GM10266 (cell line): ENCODE data around the gene HDAC2.
"Not testable (repeated sequence)": the region's sequence is repeated elsewhere in the genome, so short reads cannot be mapped to it uniquely, and the experiment has no call there.

Experiments
- DNase-seq: peaks from one replicate; pipeline ENCODE4 v3.0.0; 2012; ENCODE audit errors: extremely low spot score
- CTCF ChIP-seq: IDR thresholded peaks from 2 replicates; pipeline ENCODE4 v1.5.1; 2012; ENCODE audit warnings: mild to moderate bottlenecking, low read depth; ENCODE audit not compliant: control insufficient read depth, insufficient read depth; ENCODE audit errors: missing control alignments

The HDAC2 gene

GRCh38 chr6:113953346-113953745, 17.6 kb downstream of the HDAC2 start:
- no peak for TF ChIP-seq CTCF
- DNase-seq, result no peak

DNA sequence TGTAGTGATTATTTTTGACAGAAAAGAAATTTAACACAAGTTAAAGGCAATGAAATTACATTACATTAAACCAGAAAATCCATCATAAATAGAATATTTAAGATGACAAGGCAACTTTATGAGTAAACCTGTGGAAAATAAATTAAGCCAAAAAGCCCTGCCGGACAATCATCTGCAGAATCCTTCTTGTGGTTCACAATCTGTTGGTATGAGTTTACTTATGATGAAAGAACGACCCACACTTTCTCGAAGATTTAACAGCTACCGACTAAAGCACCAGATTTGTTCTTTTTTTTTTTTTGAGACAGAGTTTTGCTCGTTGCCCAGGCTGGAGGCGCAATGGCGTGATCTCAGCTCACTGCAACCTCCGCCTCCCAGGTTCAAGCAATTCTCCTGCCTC, 21.4 kb downstream of the HDAC2 start:
- DNase-seq, result no peak
- TF ChIP-seq CTCF, result no peak

DNA sequence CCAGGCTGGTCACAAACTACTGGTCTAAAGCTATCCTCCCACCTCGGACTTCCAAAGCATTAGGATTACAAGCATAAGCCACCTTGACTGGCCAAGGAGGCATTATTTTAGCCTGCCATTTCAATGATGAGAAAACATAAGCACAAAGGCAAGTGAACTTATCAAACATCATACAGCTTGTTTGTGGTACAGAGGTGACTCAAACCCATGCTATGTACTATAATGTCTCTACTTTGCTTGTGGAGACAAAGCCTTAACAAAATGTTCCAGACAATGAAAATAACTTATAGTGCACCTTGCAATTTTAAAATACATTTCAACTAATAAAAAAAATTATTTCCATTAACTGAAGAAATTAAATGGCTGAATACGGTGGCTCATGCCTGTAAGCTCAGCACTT, 26.2 kb downstream of the HDAC2 start:
- no peak for DNase-seq
- no peak for TF ChIP-seq CTCF

GRCh38 chr6:113939825-113940224, 31.1 kb downstream of the HDAC2 start:
- no peak for DNase-seq
- no peak for TF ChIP-seq CTCF

DNA sequence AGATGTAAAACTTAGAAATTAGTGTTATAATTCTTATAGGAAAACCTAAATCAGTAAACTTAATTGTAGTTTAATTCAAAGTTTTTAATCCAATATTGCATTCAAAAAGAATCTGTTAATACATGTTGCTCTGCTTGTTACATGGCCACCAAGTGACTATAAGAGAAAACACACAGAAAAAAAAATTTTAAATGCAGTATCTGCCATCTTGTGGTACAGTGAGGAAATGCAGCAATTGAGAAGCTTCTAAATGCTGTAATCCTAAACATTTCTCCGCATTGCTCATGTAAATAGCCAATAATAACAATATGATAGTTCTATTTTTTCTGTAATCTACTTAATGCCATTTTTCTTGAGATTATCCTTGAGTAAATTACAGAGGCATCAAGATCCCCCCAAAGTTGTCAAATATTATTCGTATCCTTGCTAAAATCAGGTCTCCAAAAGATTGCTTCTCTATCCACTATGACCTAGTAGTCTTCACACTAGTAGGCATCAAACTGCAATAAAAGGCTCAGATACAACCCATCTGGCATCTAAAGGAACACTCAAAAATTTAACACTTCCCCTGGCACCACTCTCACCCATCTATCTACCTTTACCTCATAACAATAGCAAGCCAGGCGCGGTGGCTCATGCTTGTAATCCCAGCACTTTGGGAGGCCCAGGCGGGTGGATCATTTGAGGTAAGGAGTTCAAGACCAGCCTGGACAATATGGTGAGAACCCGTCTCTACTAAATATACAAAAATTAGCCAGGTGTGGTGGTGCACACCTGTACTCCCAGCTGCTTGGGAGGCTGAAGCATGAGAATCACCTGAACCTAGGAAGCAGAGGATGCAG, 34.6 kb downstream of the HDAC2 start:
- TF ChIP-seq CTCF, result peak; percentile 52
- peak; percentile 58 for DNase-seq

DNA sequence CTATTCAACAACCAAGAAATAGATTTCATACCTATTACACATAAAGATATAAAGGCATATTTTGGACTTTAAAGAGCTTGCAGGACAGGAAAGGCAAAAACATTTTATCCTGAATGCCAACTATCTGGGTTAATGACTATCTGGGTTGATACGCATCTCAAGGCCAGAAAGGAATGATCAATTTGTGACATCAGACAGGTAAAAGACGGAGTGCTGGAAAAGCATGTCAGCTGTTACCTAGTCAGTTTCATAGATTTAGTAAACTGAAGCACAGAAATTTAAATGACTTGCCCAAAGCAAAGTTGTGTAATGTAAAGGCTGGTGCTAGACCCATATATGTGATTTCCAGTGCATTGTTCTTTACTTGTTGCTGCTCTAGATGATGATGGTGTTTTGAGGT, 36.8 kb downstream of the HDAC2 start:
- TF ChIP-seq CTCF, result no peak
- no peak for DNase-seq

- DNase-seq, result not testable (repeated sequence)
Measured at GRCh38 chr6:113931907-113932306, 39.0 kb downstream of the HDAC2 start.
